Stimulated activated CD8-positive, alpha-beta memory T cell treated with anti-CD3 and anti-CD28 coated beads, Interleukin-7, amount 100 ng/mL, for 24 hours (primary cell): ENCODE results near the gene MPC1.

Experiments
- DNase-seq: peaks from one replicate; pipeline ENCODE4 v3.0.0-alpha.2; 2020; ENCODE audit warnings: low read depth

MPC1 gene

DNA sequence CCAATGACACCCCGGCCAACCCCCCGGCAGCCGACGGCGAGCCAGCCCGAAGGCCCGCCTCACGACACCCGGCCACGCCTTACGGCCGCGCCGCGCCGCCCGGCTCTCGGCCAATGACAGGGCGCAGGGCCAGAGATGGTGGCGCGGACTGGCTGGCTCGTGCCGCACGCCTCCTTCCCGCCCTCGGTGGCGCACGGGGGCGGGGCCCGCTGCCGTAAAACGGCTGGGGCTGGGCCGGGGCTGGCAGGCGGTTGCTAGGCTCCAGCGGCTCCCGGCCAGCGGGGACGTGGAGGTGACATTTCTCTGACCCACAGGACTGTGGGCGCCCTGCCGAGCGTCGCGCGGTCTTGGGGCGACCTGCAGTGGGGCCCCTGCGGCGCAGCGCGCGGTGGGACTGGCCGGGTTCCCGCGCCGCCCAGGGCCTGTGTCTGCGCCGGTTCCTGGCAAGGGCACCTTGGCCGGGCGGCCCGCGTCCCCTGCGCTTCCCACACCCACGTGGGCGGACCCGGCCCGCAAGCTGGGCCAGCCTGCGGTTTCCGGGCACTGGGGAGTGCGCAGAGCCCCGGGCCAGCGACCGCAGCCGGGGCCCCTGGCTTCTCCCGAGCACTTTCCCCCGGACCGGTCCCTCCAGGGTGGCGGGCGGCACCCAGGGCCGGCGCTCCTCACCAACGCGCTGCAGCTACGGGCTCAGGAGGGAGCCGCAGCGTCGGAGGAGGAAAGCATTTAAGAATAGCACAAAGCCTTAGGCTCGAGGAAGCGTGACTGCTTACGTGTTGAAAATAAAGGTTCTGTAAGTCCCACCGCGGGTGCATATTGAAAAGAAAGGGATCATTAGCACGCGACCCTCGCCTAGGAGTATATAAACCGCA is at the start of gene MPC1:
TSS of gene MPC1 (minus strand) at position 8 of the 869 bp plus-strand sequence. CDS start 64 bp downstream, outside the sequence.
- DNase-seq = peak; percentile 86

DNA sequence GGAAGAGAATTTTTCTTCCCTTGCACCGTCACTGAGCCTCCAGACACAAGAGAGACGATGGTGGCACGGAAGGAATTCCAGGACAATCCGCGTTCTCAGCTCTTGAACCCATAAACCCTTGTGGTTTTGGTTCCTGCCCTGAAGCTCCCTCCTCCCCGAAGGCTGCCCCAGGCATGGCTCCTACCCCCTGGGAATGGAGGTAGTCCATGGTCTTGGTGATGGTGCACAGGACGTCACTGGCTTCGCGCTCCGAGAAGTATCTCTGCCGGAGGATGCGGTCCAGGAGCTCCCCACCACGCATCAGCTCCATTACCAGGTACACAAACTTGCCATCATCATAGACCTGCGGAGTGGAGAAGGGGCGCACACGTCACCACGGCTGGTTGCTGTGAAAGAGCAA is 47.5 kb upstream of the MPC1 start:
- DNase-seq = no peak

DNA sequence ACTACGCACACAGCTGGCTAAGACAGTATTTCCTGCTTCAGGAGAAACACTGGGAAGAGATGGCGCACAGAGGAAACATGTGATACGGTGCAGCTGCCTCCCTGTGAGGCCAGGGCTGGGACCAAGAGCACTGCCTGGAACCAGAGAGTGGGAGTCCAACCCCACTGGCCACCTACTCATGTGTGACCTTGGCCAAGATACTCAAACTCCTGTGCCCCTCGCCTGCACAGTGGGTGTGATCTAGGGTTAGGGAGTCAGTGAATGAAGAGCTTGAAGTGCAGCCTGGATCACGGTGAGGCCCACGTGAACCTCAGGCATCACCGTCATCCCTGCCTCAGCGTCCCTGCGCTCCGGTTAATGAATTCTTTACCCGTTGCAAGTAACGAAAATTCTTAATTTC is 41.7 kb upstream of the MPC1 start:
- DNase-seq = no peak

DNA sequence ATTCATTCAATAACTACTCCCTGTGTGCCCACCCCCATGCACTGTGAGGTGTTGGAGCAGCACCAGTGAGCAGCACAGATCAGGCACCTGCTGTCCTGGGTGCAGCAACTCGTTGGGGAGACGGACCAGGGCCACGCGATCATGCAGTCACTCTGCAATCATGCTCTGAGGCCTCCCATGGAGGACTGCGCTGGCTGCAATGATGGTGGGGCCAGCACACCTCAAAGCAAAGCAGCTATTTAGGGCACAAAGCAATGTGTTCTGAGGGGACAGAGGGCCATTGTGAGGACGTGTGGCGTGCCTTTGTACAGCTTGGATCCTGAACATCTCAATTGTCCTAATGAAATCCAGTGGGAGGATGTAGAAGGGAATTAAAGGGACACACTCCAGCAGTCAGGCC is 41.0 kb upstream of the MPC1 start:
- no peak for DNase-seq

DNA sequence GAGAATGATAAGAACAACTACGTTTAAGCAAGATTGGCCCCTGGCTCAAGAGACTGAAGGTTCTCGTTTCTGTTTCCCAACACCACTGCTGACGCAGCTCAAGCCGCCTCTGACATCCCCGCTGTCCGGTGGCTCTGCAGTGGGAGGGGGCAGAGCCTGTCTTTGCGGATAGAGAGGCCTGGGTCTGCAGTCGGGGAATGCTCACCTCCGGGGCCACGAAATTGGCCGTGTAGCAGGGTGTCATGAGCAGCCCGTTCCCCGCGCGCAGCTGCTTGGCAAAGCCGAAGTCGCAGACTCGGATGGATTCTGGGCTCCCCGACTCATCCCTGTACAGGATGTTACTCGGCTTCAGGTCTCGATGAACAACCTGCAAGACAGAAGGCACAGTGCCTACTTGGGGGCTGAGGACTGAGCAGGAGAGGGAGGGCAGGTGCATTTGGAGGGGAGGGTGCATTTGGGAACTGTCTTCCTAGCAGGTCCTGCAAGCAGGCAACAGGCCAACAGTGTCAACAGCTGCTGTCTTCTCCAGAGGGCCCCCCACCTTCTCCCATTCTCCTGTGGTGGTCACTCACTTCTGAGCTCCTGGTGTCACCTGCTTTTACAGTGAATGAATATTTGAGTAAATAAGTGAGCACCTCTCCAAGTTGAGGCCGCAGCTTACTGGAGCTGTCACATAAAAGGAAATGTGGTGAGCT is 40.5 kb upstream of the MPC1 start:
- DNase-seq = no peak

DNA sequence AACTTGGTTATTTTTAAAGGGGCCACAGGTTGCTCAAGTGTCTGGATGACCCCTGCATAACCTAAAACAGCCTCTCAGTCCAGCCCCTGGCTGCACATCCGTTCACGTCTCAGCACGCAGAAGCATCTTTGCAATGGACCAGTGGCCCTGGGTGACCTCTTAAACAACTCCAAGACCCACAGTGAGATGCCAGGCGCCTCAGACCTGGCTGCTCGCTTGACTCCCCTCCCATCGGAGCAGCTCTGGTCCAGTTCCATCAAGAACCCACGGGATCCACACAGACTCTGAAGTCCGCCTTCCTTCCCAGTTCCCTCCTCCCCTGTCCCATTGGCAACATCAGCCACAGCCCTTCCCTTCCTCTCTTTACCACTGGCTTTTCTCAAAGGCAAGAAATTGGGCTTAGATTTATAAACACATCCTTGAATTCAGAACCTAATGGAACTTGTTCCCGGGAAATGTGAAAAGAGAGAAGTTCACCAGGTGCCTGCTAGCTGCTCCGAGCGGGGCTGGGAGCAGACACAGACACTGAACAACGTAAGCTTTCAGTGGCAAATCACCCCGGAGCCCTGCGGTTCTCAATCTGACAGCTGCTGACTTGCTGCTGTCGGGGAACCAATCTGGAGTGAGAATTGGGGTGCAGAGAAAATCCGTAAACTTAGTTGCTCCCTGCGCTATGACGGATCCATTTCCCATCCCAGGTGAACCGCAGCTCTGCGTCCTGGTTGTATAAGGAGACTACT is 39.6 kb upstream of the MPC1 start:
- no peak for DNase-seq

DNA sequence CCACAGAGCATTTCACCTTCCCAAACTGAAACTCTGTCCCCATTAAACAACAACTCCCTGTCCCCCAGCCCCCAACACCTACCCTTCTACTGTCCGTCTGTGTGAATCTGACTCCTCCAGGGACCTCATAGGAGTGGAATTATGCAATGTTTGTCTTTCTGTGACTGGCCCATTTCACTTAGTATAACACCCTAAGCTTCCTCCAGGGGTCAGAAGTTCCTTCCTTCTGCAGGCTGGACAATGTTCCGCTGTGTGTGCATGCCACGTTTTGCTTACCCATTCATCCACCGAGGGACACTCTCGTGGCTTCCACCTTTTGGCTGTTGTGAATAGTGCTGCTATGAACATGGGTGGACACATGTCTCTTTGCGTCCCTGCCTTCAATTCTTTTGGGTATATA is 37.6 kb upstream of the MPC1 start:
- no peak for DNase-seq

DNA sequence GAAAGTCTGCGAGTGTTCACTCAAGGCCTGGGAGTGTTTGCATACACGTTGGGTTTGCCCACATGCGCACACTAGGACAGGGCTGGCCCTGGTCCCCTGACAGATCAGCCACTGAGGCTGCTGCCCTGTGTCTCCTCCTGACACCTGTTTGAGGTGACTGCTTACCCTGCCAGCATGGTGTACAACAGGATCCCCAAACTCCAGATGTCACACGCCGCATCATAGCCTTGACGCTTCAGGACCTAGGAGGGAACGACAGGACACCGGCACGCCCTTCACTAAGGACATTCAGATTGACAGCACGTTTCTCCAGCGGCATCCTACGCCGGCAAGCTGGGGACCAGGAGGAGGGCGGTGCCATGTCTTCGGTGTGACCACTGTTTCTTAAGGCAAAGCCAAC is 37.0 kb upstream of the MPC1 start:
- no peak for DNase-seq

DNA sequence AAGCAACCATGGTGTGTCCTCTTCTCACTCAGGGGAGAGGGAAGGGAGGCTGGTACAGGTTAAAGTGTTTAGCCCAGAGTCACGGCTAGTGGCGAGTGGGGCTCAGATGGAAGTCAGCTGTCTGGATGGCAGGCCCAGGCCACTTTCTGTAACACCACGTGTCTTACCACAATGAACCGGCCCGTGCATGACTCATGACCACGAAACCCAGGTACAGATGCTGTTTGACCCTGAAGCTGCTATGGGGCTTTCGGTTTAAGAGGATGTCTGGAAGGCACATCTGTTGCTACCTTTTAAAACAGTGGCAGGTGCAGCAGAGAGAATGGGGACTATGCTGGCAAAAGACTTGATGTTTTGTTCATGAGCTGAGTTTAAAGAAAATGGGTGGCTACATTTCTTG is 36.5 kb upstream of the MPC1 start:
- DNase-seq = no peak

DNA sequence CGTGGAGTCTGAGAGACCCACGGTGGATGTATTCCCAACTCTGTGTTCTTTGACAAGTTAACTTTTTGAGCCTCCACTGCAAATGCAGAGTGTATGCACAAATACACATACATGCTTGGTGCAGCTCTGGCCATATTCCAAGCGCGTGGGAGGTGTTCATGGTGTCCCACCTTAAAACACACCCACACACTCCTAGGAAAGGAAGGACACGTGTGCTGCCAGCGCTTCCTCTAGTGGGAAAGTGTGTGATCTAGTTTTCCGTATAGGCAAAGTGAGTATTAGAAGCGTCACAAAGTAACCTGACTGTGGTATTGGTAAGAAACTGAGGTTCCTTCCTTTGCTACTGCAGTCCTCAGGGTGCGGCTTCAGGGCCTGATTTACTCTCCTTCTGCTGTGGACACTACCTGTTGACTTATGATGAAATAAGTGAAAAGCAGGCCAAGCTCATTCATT is 36.0 kb upstream of the MPC1 start:
- DNase-seq = no peak

DNA sequence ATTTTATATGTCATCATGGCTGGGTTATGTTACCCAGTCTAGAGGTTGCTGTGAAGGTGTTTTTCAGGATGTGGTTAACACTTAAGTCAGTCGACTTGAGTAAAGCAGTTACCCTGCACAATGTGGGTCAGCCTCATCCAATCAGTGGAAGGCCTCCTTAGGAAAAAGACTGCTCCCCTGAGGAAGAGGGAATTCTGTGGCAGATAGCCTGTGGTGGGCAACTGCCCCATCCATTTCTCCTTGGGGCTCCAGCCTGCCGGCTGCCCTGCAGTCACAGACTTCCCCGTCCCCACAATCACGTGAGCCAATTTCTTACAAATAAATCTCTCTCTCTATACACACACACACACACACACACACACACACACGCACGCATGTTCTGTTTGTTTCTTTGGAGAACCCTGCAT is 34.5 kb upstream of the MPC1 start:
- no peak for DNase-seq

DNA sequence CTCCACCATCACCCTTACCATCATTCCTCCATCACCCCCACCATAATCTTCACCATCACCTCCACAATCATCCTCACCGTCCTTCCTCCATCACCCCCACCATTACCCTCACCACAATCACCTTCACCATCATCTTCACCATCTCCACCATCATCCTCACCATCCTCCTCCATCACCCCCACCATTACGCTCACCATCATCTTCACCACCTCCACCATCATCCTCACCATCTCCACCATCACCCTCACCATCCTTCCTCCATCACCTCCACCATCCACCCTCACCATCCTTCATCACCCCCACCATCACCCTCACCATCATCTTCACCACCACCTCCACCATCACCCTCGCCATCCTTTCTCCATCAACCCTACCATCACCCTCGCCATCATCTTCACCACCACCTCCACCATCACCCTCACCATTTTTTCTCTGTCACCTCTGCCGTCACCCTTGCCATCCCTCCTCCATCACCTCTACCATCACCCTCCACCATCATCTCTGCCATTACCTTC is 33.1 kb upstream of the MPC1 start:
- no peak for DNase-seq

DNA sequence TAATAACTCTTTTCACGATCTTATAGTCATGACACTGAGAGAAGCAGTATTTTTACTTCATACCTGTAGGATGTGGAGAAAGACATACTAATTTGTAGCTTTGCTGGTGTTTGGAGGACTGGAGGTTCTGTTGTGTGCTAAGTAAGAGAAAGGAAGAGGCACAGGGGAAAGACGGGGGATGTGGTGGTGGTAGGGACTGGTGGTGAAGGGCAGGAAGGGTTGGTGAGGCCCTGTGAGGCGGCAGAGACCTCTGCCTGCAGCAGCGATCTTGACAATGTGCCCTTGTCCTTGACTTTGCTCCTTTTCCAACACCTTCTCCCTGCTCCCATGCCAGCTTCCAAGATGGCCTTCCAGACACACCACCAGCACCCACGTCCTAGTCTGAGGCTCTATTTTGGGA is 32.6 kb upstream of the MPC1 start:
- no peak for DNase-seq

DNA sequence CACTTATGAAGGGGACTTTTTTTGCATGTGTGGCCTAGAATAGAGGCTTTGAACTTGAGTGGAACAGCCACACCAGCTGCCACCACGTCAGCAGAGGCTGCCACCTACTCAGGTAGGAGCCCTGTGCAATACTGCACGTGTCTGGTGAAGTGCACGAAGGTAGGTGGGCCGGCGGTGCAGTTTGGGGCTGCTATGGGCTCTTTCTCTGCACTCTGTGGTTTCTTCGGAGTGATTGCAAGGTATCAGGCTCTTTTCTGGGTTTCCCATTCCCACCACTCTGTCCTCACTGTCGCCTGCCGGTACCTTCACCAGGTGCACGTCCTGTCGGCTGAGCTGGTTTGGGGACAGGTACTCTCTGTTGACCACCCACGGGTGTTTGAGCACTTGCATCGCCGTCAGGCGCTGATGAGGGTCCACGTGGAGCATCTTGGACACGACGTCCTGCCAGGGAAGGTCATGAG is 30.8 kb upstream of the MPC1 start:
- no peak for DNase-seq

DNA sequence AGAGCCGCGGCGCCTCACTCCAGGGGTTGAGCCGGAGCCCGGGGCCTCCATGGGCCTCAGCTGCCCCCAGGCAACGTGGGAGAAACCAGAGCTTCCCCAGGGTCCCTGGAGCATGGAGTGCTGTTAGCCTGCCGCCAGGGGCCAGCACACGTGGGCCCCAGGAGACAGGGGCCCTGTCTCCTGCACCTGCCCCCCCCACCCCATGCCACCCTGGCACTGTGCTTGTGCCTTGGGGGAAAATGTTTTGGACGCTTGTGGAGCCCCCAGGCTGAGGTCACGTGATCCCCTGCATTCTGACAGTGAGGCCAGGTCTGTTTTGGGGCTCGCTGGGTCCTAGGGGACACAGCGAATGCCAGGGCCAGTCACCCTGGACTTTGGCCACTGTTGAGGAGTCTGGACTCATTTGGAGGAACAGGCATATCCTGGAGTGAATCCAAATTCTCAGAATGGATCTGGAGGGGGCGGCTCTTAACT is 30.2 kb upstream of the MPC1 start:
- no peak for DNase-seq

DNA sequence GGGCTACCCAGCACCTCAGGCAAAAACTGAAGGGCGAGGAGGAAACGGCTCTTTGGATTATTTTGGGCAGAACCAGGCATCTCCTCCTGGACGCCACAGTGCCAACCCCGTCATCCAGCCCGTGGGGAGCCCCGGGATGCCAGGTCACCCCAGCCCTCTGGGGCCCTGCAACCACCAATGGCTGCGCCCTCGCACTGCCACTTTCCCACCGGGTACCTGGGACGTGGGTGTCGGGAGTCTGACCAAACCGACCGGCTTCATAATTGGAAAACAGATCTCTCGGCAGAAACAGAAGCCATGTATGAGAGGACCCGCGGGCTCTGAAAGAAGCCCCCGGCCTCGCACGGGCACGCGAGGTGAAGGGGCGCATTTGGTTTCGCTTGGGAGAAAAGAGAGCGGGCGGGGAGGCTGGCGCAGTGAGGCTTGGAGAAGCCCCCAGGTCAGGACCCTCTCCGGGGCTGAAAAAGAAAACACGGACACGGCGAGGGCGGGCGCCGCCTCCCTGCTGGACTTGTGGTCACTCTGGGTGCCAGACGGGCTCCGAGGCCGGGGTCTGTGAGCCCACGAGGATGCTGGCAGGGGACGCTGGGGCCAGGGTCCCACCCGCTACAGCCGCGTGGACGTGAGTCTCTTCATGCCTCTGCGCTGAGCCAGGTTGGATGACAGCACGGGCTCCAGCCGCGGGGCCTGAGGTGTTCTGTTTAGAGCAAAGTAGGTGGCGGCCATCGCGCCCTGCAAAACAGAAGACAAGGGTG is 29.6 kb upstream of the MPC1 start:
- DNase-seq = no peak

DNA sequence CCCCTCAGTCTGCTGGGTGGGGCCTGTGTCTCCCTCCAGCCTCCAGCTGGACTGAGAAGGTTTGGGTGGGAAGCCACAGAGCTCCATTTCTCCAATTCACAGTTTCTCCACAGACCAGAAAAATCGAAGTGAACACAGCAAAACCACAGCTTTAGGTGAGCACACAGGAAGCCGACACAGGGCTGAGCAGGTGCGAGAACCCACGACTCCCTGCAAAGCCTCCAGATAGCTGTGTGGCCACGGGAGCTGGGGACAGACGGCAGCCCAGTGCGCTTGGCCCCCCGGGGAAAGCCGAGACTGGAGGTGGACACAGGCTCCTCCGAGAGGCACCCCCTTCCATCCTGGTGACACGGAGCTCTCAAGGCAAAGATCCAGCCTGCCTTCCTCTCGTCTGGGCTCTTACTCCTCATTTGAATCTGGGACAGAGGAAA is 29.0 kb upstream of the MPC1 start:
- DNase-seq = no peak

DNA sequence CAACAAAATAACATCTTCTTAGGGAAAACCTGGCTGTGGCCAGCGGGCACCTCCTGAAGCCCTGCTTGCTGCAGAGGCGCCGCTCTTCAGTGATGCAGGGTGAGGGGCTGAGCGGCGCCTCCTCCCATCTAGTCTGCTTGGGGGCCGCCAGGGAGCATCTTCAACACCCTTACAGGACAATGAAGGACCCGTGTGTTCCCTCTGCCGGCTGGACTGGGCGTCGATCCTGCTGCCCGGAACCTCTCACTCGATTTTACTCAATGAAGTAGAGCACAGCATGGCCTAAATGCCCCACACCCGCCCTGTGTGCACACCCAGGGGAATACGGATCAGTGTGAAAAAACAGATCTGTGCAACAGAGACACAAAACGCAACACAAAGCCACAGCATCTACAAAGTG is 28.5 kb upstream of the MPC1 start:
- no peak for DNase-seq

DNA sequence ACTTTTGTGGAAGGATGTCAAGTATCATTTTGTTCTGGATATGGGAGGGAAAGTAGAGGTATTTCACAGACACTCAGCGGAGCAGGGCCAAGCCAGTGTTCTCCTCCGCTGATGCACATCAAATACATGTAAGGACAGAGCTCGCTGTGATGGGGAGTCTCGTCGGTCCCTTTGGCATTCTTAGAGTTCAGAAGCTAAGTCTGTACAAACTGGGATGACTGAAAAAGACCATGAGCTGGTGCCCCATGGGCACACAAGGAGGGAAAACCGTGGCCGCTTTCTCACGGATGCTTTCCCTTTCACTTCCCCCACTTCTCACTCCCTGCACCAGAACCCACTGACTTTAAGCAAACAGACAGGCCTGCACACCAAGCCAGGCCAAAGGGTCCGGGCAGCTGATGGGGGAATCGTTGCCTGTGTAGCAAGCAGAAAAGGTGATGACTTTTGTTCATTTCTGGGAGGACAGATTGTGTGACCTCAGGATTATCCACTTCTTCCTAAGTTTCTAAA is 27.7 kb upstream of the MPC1 start:
- no peak for DNase-seq

DNA sequence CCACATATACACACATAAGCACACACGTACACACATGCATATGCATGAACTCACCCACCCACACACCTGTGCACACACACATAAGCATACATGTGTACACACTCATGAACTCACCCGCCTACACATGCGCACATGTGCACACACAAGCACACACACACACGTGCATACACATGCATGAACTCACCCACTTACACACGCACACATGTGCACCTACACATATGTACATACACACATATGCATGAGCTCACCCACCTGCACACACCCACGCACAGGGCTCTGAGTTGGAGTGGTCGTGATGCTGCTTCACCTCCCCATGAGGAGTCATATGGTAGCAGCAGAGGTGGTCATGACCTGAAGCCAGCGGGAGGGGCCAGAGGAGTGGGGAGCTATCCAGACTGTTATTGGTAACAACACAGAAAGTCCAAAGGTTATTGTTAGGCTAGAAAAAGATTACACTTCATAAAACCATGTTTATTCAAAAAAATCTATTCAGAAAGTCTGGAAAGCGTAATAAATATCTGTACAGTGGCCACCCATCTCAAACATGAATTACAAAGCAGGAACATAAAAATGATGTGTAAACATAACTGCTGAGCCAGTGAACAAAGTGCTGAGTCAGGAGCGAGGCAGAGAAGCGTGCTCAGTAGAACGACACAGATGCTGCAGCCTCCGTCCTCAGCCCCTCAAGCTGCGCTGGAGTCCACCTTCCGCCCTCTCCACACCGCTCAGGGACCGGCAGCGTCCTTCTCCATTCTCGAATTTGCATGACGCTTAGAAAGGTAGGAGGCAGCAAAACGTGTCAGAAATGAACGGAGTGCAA is 26.4 kb upstream of the MPC1 start:
- no peak for DNase-seq
